HepG2 (cell line): ENCODE results near the gene ZSWIM5. TPM values are rescaled to one million over a fixed set of nuclear protein-coding genes. Genes with fewer than 3 reads are reported as not detected.

Source experiments
- ATAC-seq: fragments of 200-7000 bp; cut with Tn5 transposase; 3 replicates; pipeline ENCODE4 v1.9.1; 2020; ENCODE audit warnings: mild to moderate bottlenecking, moderate library complexity
- BruUV-seq: library from RNA; stranded (reverse); fragments of 400-500 nt; replicated peaks from 2 replicates; lab custom pipeline; 2021; lab: Mats Ljungman, UMichigan
- CTCF ChIA-PET: fragments of 300-600 bp; formaldehyde crosslinking; extraction: SDS; loops from one replicate; lab custom pipeline; 2021; ENCODE audit warnings: low total read pairs, inconsistent platforms, low intra/inter-chr PET ratio; lab: Yijun Ruan, JAX
- POLR2A ChIA-PET: fragments of 350-600 bp; sonication (Branson Sonifier 250); formaldehyde crosslinking; loops from one replicate; lab custom pipeline; 2020; ENCODE audit warnings: antibody characterized with exemption, inconsistent platforms; lab: Yijun Ruan, JAX
- DNase-seq: peaks from one replicate; pipeline ENCODE4 v3.0.0-alpha.2; 2015; ENCODE audit warnings: low spot score
- FAIRE-seq: peaks from 3 replicates; lab custom pipeline; 2011; peaks lifted over from hg19 to GRCh38; lab: Jason Lieb, UNC
- H2AFZ ChIP-seq: one replicate; pipeline ENCODE4 v1.6.1; 2011; ENCODE audit warnings: low read length, inconsistent platforms
- H3K27ac ChIP-seq: fragments of 300-600 bp; 3 replicates; pipeline ENCODE4 v1.8.0; 2011; ENCODE audit warnings: mixed run types, mild to moderate bottlenecking, mixed read lengths, low read length, inconsistent platforms; ENCODE audit not compliant: insufficient read depth; ENCODE audit errors: extremely low read length
- H3K27me3 ChIP-seq, 2 experiments: fragments of 200-600 bp in 1 of 2; 2 replicates in 1 of 2; 3 replicates in 1 of 2; pipeline versions ENCODE4 v1.6.0 to v1.8.0; 2011; ENCODE audit warnings: low read length in 2 of 2, mild to moderate bottlenecking in 2 of 2, moderate library complexity in 2 of 2, inconsistent platforms in 1 of 2; ENCODE audit not compliant: insufficient read depth in 2 of 2, control insufficient read depth in 1 of 2
- H3K36me3 ChIP-seq, 2 experiments: fragments of 200-600 bp in 1 of 2; replicated peaks in 1 of 2; 2 replicates in 1 of 2; 3 replicates in 1 of 2; pipeline versions ENCODE4 v1.5.1 to v1.8.0; 2011; ENCODE audit warnings: low read length in 2 of 2, inconsistent platforms in 1 of 2; ENCODE audit not compliant: insufficient read depth in 2 of 2, control insufficient read depth in 1 of 2
- H3K4me1 ChIP-seq: 2 replicates; pipeline ENCODE4 v1.5.1; 2012; ENCODE audit warnings: low read length, inconsistent platforms; ENCODE audit not compliant: insufficient read depth
- H3K4me2 ChIP-seq: 2 replicates; pipeline ENCODE4 v1.6.0; 2011; ENCODE audit warnings: low read depth, low read length, inconsistent platforms
- H3K4me3 ChIP-seq, 3 experiments: fragments of 200-600 bp in 1 of 3; sonication (generic), shearing (Covaris generic) in 1 of 3; replicated peaks in 1 of 3; 2 replicates each; pipeline ENCODE4 v1.5.1; 2011 to 2016; ENCODE audit warnings: low read length in 3 of 3, inconsistent platforms in 2 of 3, low read depth in 2 of 3, mild to moderate bottlenecking in 2 of 3, control low read depth in 1 of 3, mixed read lengths in 1 of 3; ENCODE audit not compliant: insufficient read depth in 1 of 3
- H3K79me2 ChIP-seq: one replicate; pipeline ENCODE4 v1.6.1; 2011; ENCODE audit warnings: low read length, inconsistent platforms; ENCODE audit not compliant: insufficient read depth
- H3K9ac ChIP-seq: 2 replicates; pipeline ENCODE4 v1.6.0; 2011; ENCODE audit warnings: mild to moderate bottlenecking, low read depth, low read length, inconsistent platforms; ENCODE audit not compliant: insufficient read depth
- H3K9me3 ChIP-seq: 2 replicates; pipeline ENCODE4 v1.5.1; 2012; ENCODE audit warnings: mild to moderate bottlenecking, low read length
- H4K20me1 ChIP-seq: 2 replicates; pipeline ENCODE4 v1.6.0; 2011; ENCODE audit warnings: inconsistent platforms, mild to moderate bottlenecking, low read length, moderate library complexity; ENCODE audit not compliant: insufficient read depth
- AHDC1 ChIP-seq: sonication (generic); formaldehyde crosslinking; IDR thresholded peaks from 2 replicates; pipeline ENCODE4 v1.5.1; 2020; ENCODE audit warnings: mild to moderate bottlenecking, missing genetic modification reagents, borderline replicate concordance
- AHR ChIP-seq: IDR thresholded peaks from 2 replicates; pipeline ENCODE4 v1.6.1; 2018; ENCODE audit warnings: missing genetic modification reagents, missing compliant biosample characterization
- ARID5B ChIP-seq: IDR thresholded peaks from 2 replicates; pipeline ENCODE4 v1.4.0; 2020; ENCODE audit warnings: mild to moderate bottlenecking, missing genetic modification reagents
- BHLHE40 ChIP-seq: IDR thresholded peaks from 2 replicates; pipeline ENCODE4 v1.6.1; 2011; ENCODE audit warnings: low read length, improper control_type of control experiment
- CREB1 ChIP-seq, 2 experiments: fragments of 450-650 bp in 1 of 2; IDR thresholded peaks; 2 replicates each; pipeline ENCODE4 v1.6.1; 2016 to 2017; ENCODE audit warnings: control low read depth in 1 of 2, mild to moderate bottlenecking in 1 of 2, missing compliant biosample characterization in 1 of 2, missing genetic modification characterization in 1 of 2
- ELF3 ChIP-seq: IDR thresholded peaks from 2 replicates; pipeline ENCODE4 v1.6.1; 2016; ENCODE audit warnings: missing genetic modification reagents, missing compliant biosample characterization
- ETV5 ChIP-seq: IDR thresholded peaks from 2 replicates; pipeline ENCODE4 v1.6.1; 2018; ENCODE audit warnings: missing biosample characterization, missing genetic modification reagents, inconsistent platforms, borderline replicate concordance
- FOXA3 ChIP-seq: IDR thresholded peaks from 2 replicates; pipeline ENCODE4 v1.6.1; 2016; ENCODE audit warnings: missing genetic modification reagents, missing compliant biosample characterization
- HDAC1 ChIP-seq: sonication (generic); formaldehyde crosslinking; IDR thresholded peaks from 2 replicates; pipeline ENCODE4 v1.5.1; 2020; ENCODE audit warnings: mild to moderate bottlenecking, missing genetic modification reagents
- KLF11 ChIP-seq: IDR thresholded peaks from 2 replicates; pipeline ENCODE4 v1.6.1; 2016; ENCODE audit warnings: missing compliant biosample characterization
- MAFF ChIP-seq: IDR thresholded peaks from 2 replicates; pipeline ENCODE4 v1.6.1; 2011; ENCODE audit warnings: low read depth, low read length, improper control_type of control experiment
- NFIB ChIP-seq: sonication (generic); formaldehyde crosslinking; IDR thresholded peaks from 2 replicates; pipeline ENCODE4 v1.9.0; 2021; ENCODE audit warnings: missing genetic modification reagents, mild to moderate bottlenecking, borderline replicate concordance
- SOX5 ChIP-seq: IDR thresholded peaks from 2 replicates; pipeline ENCODE4 v1.6.1; 2016; ENCODE audit warnings: borderline replicate concordance
- SP2 ChIP-seq: sonication (generic); formaldehyde crosslinking; IDR thresholded peaks from 2 replicates; pipeline ENCODE4 v1.5.1; 2020; ENCODE audit warnings: mild to moderate bottlenecking, missing genetic modification reagents
- SP5 ChIP-seq: IDR thresholded peaks from 2 replicates; pipeline ENCODE4 v1.6.1; 2016; ENCODE audit warnings: low read depth, borderline replicate concordance
- TCF7 ChIP-seq: sonication (generic); IDR thresholded peaks from 2 replicates; pipeline ENCODE4 v1.6.1; 2016; ENCODE audit warnings: antibody characterized with exemption, low read depth
- YEATS2 ChIP-seq: sonication (generic); formaldehyde crosslinking; IDR thresholded peaks from 2 replicates; pipeline ENCODE4 v1.4.0; 2020; ENCODE audit warnings: missing genetic modification reagents, borderline replicate concordance
- YY1 ChIP-seq: IDR thresholded peaks from 2 replicates; pipeline ENCODE4 v1.6.1; 2011; ENCODE audit warnings: low read length, low read depth, moderate library complexity, mild to moderate bottlenecking; ENCODE audit not compliant: insufficient read depth, insufficient replicate concordance
- WGBS: methylation state at CpG from one replicate; pipeline ENCODE4 v1.1.6; 2017; ENCODE audit warnings: low lambda C conversion rate; 5-methylcytosine and 5-hydroxymethylcytosine counted together
- in situ Hi-C: cut with HindIII; loops from 2 replicates; pipeline ENCODE4 v1.10.0; 2017; ENCODE audit warnings: low pct_unique_long_range_greater_than_20kb; ENCODE audit not compliant: extremely low pct_ligation_motif_present
- intact Hi-C: fragments of 100-400 bp; cut with micrococcal nuclease; formaldehyde crosslinking; loops from one replicate; pipeline ENCODE4 v1.10.0; 2022; ENCODE audit not compliant: unreplicated experiment
- polyA plus RNA-seq, 8 experiments: library from polyadenylated mRNA; depleted of rRNA in 3 of 8; stranded (reverse) in 7 of 8; unstranded in 1 of 8; fragments of >200 nt; fragmentation: Illumina TruSeq in 4 of 8; extraction: Trizol in 4 of 8; gene quantifications; 2 replicates each; pipeline versions ENCODE4 v1.2.1 to v1.2.3, GENCODE V29; 2011 to 2016; ENCODE audit warnings: low read depth in 4 of 8, missing spikeins in 1 of 8, mixed read lengths in 1 of 8; ENCODE audit not compliant: insufficient read depth in 1 of 8
- total RNA-seq, 5 experiments: library from RNA; depleted of rRNA; stranded (reverse); fragments of >200 nt; fragmentation: Illumina TruSeq; extraction: Trizol; gene quantifications; 2 replicates each; pipeline ENCODE4 v1.2.3, GENCODE V29; 2016; ENCODE audit warnings: low read depth in 1 of 5

Gene ZSWIM5
- total and polyA plus RNA-seq, 2 of the 13 experiments (the other 11 are each of a cell fraction or from before 2014, with no cell fraction given), result 11.0 to 20.6 TPM

- H3K36me3 ChIP-seq, result no peaks in the 10 kb centered on the region
- H3K27ac ChIP-seq, result no peak overlapping the region
- H3K4me2 ChIP-seq, result peak overlapping the region; percentile 27; the same call in 1 of the 2 replicates
- H3K4me1 ChIP-seq, result peaks cover 15% of the 10 kb centered on the region
- intact Hi-C loops (no loop called here), in situ Hi-C loops (no loop called here)
- no peaks in the 10 kb centered on the region for H3K79me2 ChIP-seq
- no peaks in the 10 kb centered on the region for H4K20me1 ChIP-seq
- FAIRE-seq, result no peak
- ATAC-seq, result no peak; the same call in 2 of the 3 replicates
- WGBS, result 22% methylated on average over 2 of the region's 2 CpGs
- peak; percentile 73 for DNase-seq
- POLR2A ChIA-PET, result no interaction called here
- H3K9me3 ChIP-seq, result peaks cover 13% of the 10 kb centered on the region
- CTCF ChIA-PET, result no interaction called here
- BruUV-seq, result no TSS peak
- H3K4me3 ChIP-seq, result no peak overlapping the region
- no peak overlapping the region for H3K9ac ChIP-seq
- H2AFZ ChIP-seq, result no peak overlapping the region
- no peaks in the 10 kb centered on the region for H3K27me3 ChIP-seq
- no peak for TF ChIP-seq KLF11 (CRISPR knock-in tag)
- no peak for TF ChIP-seq YEATS2 (CRISPR knock-in tag)
- TF ChIP-seq NFIB (CRISPR knock-in tag), result no peak
- TF ChIP-seq SP2, result no peak
- TF ChIP-seq HDAC1 (CRISPR knock-in tag), result no peak
- peak; percentile 73 for TF ChIP-seq ARID5B (CRISPR knock-in tag)
- no peak for TF ChIP-seq BHLHE40
- peak; percentile 35; the same call in 1 of the 2 replicates for TF ChIP-seq AHDC1 (CRISPR knock-in tag)
- no peak for TF ChIP-seq YY1
- peak; percentile 50 for TF ChIP-seq FOXA3
- peak; percentile 18; the same call in 1 of the 2 replicates for TF ChIP-seq SOX5 (CRISPR knock-in tag)
- peak; percentile 87 for TF ChIP-seq ELF3 (CRISPR knock-in tag)
- no peak for TF ChIP-seq SP5 (CRISPR knock-in tag)
- peak; percentile 54 for TF ChIP-seq TCF7
- peak; percentile 96 for TF ChIP-seq MAFF
- TF ChIP-seq ETV5 (CRISPR knock-in tag), result peak; percentile 61; the same call in 1 of the 2 replicates
- TF ChIP-seq CREB1 (IDR thresholded peaks at IDR 0.05), result no peak
- peak; percentile 61 for TF ChIP-seq CREB1 (CRISPR knock-in tag; IDR thresholded peaks at IDR 0.05)
- TF ChIP-seq AHR, result no peak
These were observed 40.4 kb upstream of the ZSWIM5 start for GRCh38 chr1:45246760-45247159.
